Memory B cell (primary cell): ENCODE results near the gene HDLBP.
A peak's percentile ranks its signal among the peaks of the same experiment; 100 is the strongest.

Source experiments
- ATAC-seq: fragments of 150-1000 bp; cut with Tn5 transposase; 2 replicates; pipeline ENCODE4 v1.10.0; 2021; ENCODE audit warnings: low read depth, mild to moderate bottlenecking, moderate library complexity
- DNase-seq, 2 donors: peaks; one replicate each; pipeline ENCODE4 v3.0.0; 2022; ENCODE audit warnings: low spot score in 2 of 2
- H3K27ac Mint-ChIP-seq: one replicate; pipeline ENCODE4 v1.8.0; 2022; ENCODE audit warnings: mild to moderate bottlenecking, moderate library complexity, mixed read lengths
- H3K27me3 Mint-ChIP-seq: one replicate; pipeline ENCODE4 v1.8.0; 2022; ENCODE audit warnings: mixed read lengths
- H3K36me3 Mint-ChIP-seq: one replicate; pipeline ENCODE4 v1.8.0; 2022; ENCODE audit warnings: mild to moderate bottlenecking, mixed read lengths
- H3K4me1 Mint-ChIP-seq: one replicate; pipeline ENCODE4 v1.8.0; 2022; ENCODE audit warnings: mixed read lengths
- H3K4me3 Mint-ChIP-seq: one replicate; pipeline ENCODE4 v1.8.0; 2022; ENCODE audit warnings: mild to moderate bottlenecking, moderate library complexity, mixed read lengths
- H3K9me3 Mint-ChIP-seq: one replicate; pipeline ENCODE4 v1.8.0; 2022; ENCODE audit warnings: mixed read lengths

Gene HDLBP

GRCh38 chr2:241249654-241250053 lies 65.8 kb downstream of the HDLBP start:
- H3K27me3 Mint-ChIP-seq, result no peaks in the 10 kb centered on the region
- no peak overlapping the region for H3K27ac Mint-ChIP-seq
- ATAC-seq (no peak), DNase-seq (no peak)
- H3K4me3 Mint-ChIP-seq, result no peak overlapping the region
- peaks cover 47% of the 10 kb centered on the region for H3K36me3 Mint-ChIP-seq
- H3K4me1 Mint-ChIP-seq, result no peaks in the 10 kb centered on the region
- no peaks in the 10 kb centered on the region for H3K9me3 Mint-ChIP-seq

- no peaks in the 10 kb centered on the region for H3K27me3 Mint-ChIP-seq
- no peak overlapping the region for H3K4me3 Mint-ChIP-seq
- H3K36me3 Mint-ChIP-seq, result peaks cover 53% of the 10 kb centered on the region
- no peak for ATAC-seq
- DNase-seq, result no peak
- no peak overlapping the region for H3K27ac Mint-ChIP-seq
- H3K9me3 Mint-ChIP-seq, result no peaks in the 10 kb centered on the region
- no peaks in the 10 kb centered on the region for H3K4me1 Mint-ChIP-seq
Observed at GRCh38 chr2:241248897-241249296, 66.6 kb downstream of the HDLBP start.

- ATAC-seq (no peak), DNase-seq (no peak)
- no peak overlapping the region for H3K4me3 Mint-ChIP-seq
- no peaks in the 10 kb centered on the region for H3K4me1 Mint-ChIP-seq
- no peaks in the 10 kb centered on the region for H3K27me3 Mint-ChIP-seq
- H3K27ac Mint-ChIP-seq, result no peak overlapping the region
- peaks cover 56% of the 10 kb centered on the region for H3K36me3 Mint-ChIP-seq
- no peaks in the 10 kb centered on the region for H3K9me3 Mint-ChIP-seq
Observed at GRCh38 chr2:241248289-241248688, 67.2 kb downstream of the HDLBP start.

GRCh38 chr2:241244368-241244767 lies 71.1 kb downstream of the HDLBP start:
- peaks cover 71% of the 10 kb centered on the region for H3K36me3 Mint-ChIP-seq

GRCh38 chr2:241242306-241242705 lies 73.2 kb downstream of the HDLBP start:
- H3K9me3 Mint-ChIP-seq, result no peaks in the 10 kb centered on the region
- H3K36me3 Mint-ChIP-seq, result peaks cover 67% of the 10 kb centered on the region
- no peak overlapping the region for H3K4me3 Mint-ChIP-seq
- no peak for DNase-seq
- ATAC-seq, result no peak
- no peaks in the 10 kb centered on the region for H3K4me1 Mint-ChIP-seq
- no peaks in the 10 kb centered on the region for H3K27me3 Mint-ChIP-seq
- H3K27ac Mint-ChIP-seq, result no peak overlapping the region

More at GRCh38 chr2:241244368-241244767, 71.1 kb downstream of the HDLBP start:
- Mint-ChIP-seq H3K4me3 (no peak overlapping the region), H3K9me3 (no peaks in the 10 kb centered on the region), H3K27ac (peak overlapping the region; percentile 42), H3K4me1 (no peaks in the 10 kb centered on the region), H3K27me3 (no peaks in the 10 kb centered on the region)
- ATAC-seq (no peak), DNase-seq (no peak)

GRCh38 chr2:241241669-241242068 lies 73.8 kb downstream of the HDLBP start:
- Mint-ChIP-seq H3K27ac (no peak overlapping the region), H3K27me3 (no peaks in the 10 kb centered on the region), H3K4me3 (no peak overlapping the region), H3K36me3 (peaks cover 71% of the 10 kb centered on the region), H3K9me3 (no peaks in the 10 kb centered on the region), H3K4me1 (no peaks in the 10 kb centered on the region)
- ATAC-seq (no peak), DNase-seq (no peak)

- Mint-ChIP-seq H3K27ac (no peak overlapping the region), H3K27me3 (no peaks in the 10 kb centered on the region), H3K4me1 (no peaks in the 10 kb centered on the region), H3K4me3 (no peak overlapping the region), H3K36me3 (peaks cover 68% of the 10 kb centered on the region), H3K9me3 (no peaks in the 10 kb centered on the region)
- no peak for ATAC-seq
- no peak for DNase-seq
Observed at GRCh38 chr2:241240320-241241004, 75.0 kb downstream of the HDLBP start.

- H3K27me3 Mint-ChIP-seq, result no peaks in the 10 kb centered on the region
- no peaks in the 10 kb centered on the region for H3K9me3 Mint-ChIP-seq
- no peak overlapping the region for H3K4me3 Mint-ChIP-seq
- DNase-seq (no peak), ATAC-seq (no peak)
- peaks cover 72% of the 10 kb centered on the region for H3K36me3 Mint-ChIP-seq
- no peaks in the 10 kb centered on the region for H3K4me1 Mint-ChIP-seq
- H3K27ac Mint-ChIP-seq, result no peak overlapping the region
Observed at GRCh38 chr2:241239552-241240202, 75.8 kb downstream of the HDLBP start.

- no peak for ATAC-seq
- no peak overlapping the region for H3K4me3 Mint-ChIP-seq
- DNase-seq, result no peak
- H3K27ac Mint-ChIP-seq, result no peak overlapping the region
- H3K27me3 Mint-ChIP-seq, result no peaks in the 10 kb centered on the region
- H3K4me1 Mint-ChIP-seq, result no peaks in the 10 kb centered on the region
- H3K36me3 Mint-ChIP-seq, result peaks cover 67% of the 10 kb centered on the region
- no peaks in the 10 kb centered on the region for H3K9me3 Mint-ChIP-seq
Observed at GRCh38 chr2:241238693-241239198, 76.7 kb downstream of the HDLBP start.

GRCh38 chr2:241237949-241238371 lies 77.5 kb downstream of the HDLBP start:
- peaks cover 67% of the 10 kb centered on the region for H3K36me3 Mint-ChIP-seq

GRCh38 chr2:241237047-241237446 lies 78.4 kb downstream of the HDLBP start:
- ATAC-seq (no peak), DNase-seq (no peak)
- Mint-ChIP-seq H3K36me3 (peaks cover 62% of the 10 kb centered on the region), H3K4me1 (no peaks in the 10 kb centered on the region), H3K27me3 (no peaks in the 10 kb centered on the region), H3K27ac (no peak overlapping the region), H3K9me3 (no peaks in the 10 kb centered on the region), H3K4me3 (no peak overlapping the region)

More at GRCh38 chr2:241237949-241238371, 77.5 kb downstream of the HDLBP start:
- Mint-ChIP-seq H3K27ac (no peak overlapping the region), H3K27me3 (no peaks in the 10 kb centered on the region), H3K4me3 (no peak overlapping the region), H3K9me3 (no peaks in the 10 kb centered on the region), H3K4me1 (no peaks in the 10 kb centered on the region)
- DNase-seq (no peak), ATAC-seq (no peak)

GRCh38 chr2:241235859-241236593 lies 79.4 kb downstream of the HDLBP start:
- Mint-ChIP-seq H3K4me3 (no peak overlapping the region), H3K27me3 (no peaks in the 10 kb centered on the region), H3K36me3 (peaks cover 61% of the 10 kb centered on the region), H3K27ac (no peak overlapping the region), H3K4me1 (no peaks in the 10 kb centered on the region), H3K9me3 (no peaks in the 10 kb centered on the region)
- DNase-seq (no peak), ATAC-seq (no peak)

GRCh38 chr2:241234962-241235740 lies 80.3 kb downstream of the HDLBP start:
- ATAC-seq (no peak), DNase-seq (no peak)
- H3K4me1 Mint-ChIP-seq, result no peaks in the 10 kb centered on the region
- no peak overlapping the region for H3K27ac Mint-ChIP-seq
- peaks cover 60% of the 10 kb centered on the region for H3K36me3 Mint-ChIP-seq
- H3K27me3 Mint-ChIP-seq, result no peaks in the 10 kb centered on the region
- no peaks in the 10 kb centered on the region for H3K9me3 Mint-ChIP-seq
- H3K4me3 Mint-ChIP-seq, result no peak overlapping the region
